H9 (cell line): ENCODE results near the gene GABRG2. TPM values are rescaled to one million over a fixed set of nuclear protein-coding genes. Genes with fewer than 3 reads are reported as not detected.

ENCODE experiments used
- DNase-seq: peaks from one replicate; pipeline ENCODE4 v3.0.0-alpha.2; 2017
- H2AFZ ChIP-seq: one replicate; pipeline ENCODE4 v1.6.1; 2013; ENCODE audit warnings: mild to moderate bottlenecking, low read length, control low read depth, moderate library complexity
- H2AK5ac ChIP-seq: 2 replicates; pipeline ENCODE4 v1.6.1; 2013; ENCODE audit warnings: low read length, control low read depth, mixed read lengths; ENCODE audit not compliant: insufficient read length
- H2BK120ac ChIP-seq: one replicate; pipeline ENCODE4 v1.6.1; 2013; ENCODE audit warnings: low read depth, mild to moderate bottlenecking, low read length, control low read depth, inconsistent platforms; ENCODE audit not compliant: poor library complexity, severe bottlenecking
- H2BK12ac ChIP-seq: 2 replicates; pipeline ENCODE4 v1.6.1; 2013; ENCODE audit warnings: low read length, control low read depth, mixed read lengths, low read depth; ENCODE audit not compliant: insufficient read length
- H2BK15ac ChIP-seq: 2 replicates; pipeline ENCODE4 v1.6.1; 2013; ENCODE audit warnings: low read depth, low read length, control low read depth
- H2BK20ac ChIP-seq: one replicate; pipeline ENCODE4 v1.6.1; 2013; ENCODE audit warnings: low read depth, mild to moderate bottlenecking, low read length, control low read depth, inconsistent platforms; ENCODE audit not compliant: poor library complexity, severe bottlenecking
- H2BK5ac ChIP-seq: 2 replicates; pipeline ENCODE4 v1.6.1; 2013; ENCODE audit warnings: low read length, control low read depth, mixed read lengths; ENCODE audit not compliant: insufficient read length
- H3K14ac ChIP-seq: 2 replicates; pipeline ENCODE4 v1.6.1; 2013; ENCODE audit warnings: low read length, control low read depth; ENCODE audit not compliant: insufficient read depth
- H3K18ac ChIP-seq: 2 replicates; pipeline ENCODE4 v1.6.1; 2013; ENCODE audit warnings: low read depth, mild to moderate bottlenecking, mixed read lengths, low read length, control low read depth; ENCODE audit not compliant: insufficient read length
- H3K23ac ChIP-seq: 2 replicates; pipeline ENCODE4 v1.6.1; 2013; ENCODE audit warnings: low read length, control low read depth, mixed read lengths, low read depth; ENCODE audit not compliant: insufficient read length
- H3K23me2 ChIP-seq: 2 replicates; pipeline ENCODE4 v1.6.1; 2013; ENCODE audit warnings: low read depth, mild to moderate bottlenecking, mixed read lengths, low read length, control low read depth; ENCODE audit not compliant: insufficient read length, poor library complexity, severe bottlenecking
- H3K27ac ChIP-seq: 2 replicates; pipeline ENCODE4 v1.5.1; 2013; ENCODE audit warnings: low read length, control low read depth, mixed read lengths, low read depth; ENCODE audit not compliant: insufficient read length
- H3K27me3 ChIP-seq: 2 replicates; pipeline ENCODE4 v1.6.1; 2013; ENCODE audit warnings: low read length, control low read depth, inconsistent platforms; ENCODE audit not compliant: insufficient read depth
- H3K4ac ChIP-seq: 2 replicates; pipeline ENCODE4 v1.6.1; 2013; ENCODE audit warnings: low read depth, mild to moderate bottlenecking, control low read depth, inconsistent platforms, low read length, moderate library complexity
- H3K4me1 ChIP-seq: 2 replicates; pipeline ENCODE4 v1.6.1; 2013; ENCODE audit warnings: low read length, control low read depth, inconsistent platforms; ENCODE audit not compliant: insufficient read depth
- H3K4me2 ChIP-seq: 2 replicates; pipeline ENCODE4 v1.6.1; 2013; ENCODE audit warnings: low read length, control low read depth, mixed read lengths; ENCODE audit not compliant: insufficient read length, insufficient read depth
- H3K56ac ChIP-seq: 2 replicates; pipeline ENCODE4 v1.6.1; 2013; ENCODE audit warnings: low read depth, mild to moderate bottlenecking, mixed read lengths, low read length, control low read depth; ENCODE audit not compliant: insufficient read length
- H3K79me1 ChIP-seq: 2 replicates; pipeline ENCODE4 v1.6.1; 2013; ENCODE audit warnings: low read depth, mild to moderate bottlenecking, moderate library complexity, low read length, control low read depth, inconsistent platforms; ENCODE audit not compliant: insufficient read depth, poor library complexity, severe bottlenecking
- H3K79me2 ChIP-seq: 2 replicates; pipeline ENCODE4 v1.6.1; 2013; ENCODE audit warnings: low read length, control low read depth, inconsistent platforms; ENCODE audit not compliant: insufficient read depth
- H3K9ac ChIP-seq: 2 replicates; pipeline ENCODE4 v1.6.1; 2013; ENCODE audit warnings: low read length, control low read depth, mixed read lengths; ENCODE audit not compliant: insufficient read length; ENCODE audit errors: extremely low read depth
- H3K9me3 ChIP-seq: one replicate; pipeline ENCODE4 v1.6.1; 2013; ENCODE audit warnings: low read depth, low read length, inconsistent platforms; ENCODE audit not compliant: control insufficient read depth
- H3T11ph ChIP-seq: one replicate; pipeline ENCODE4 v1.6.1; 2013; ENCODE audit warnings: mild to moderate bottlenecking, low read length, control low read depth, inconsistent platforms
- H4K20me1 ChIP-seq: one replicate; pipeline ENCODE4 v1.6.1; 2013; ENCODE audit not compliant: control insufficient read depth, insufficient read length, insufficient read depth
- H4K5ac ChIP-seq: 2 replicates; pipeline ENCODE4 v1.6.1; 2013; ENCODE audit warnings: low read depth, mild to moderate bottlenecking, mixed read lengths, low read length, control low read depth; ENCODE audit not compliant: insufficient read length
- H4K8ac ChIP-seq: replicated peaks from 2 replicates; pipeline ENCODE4 v1.6.1; 2013; ENCODE audit warnings: low read length, control low read depth, mixed read lengths, low read depth; ENCODE audit not compliant: insufficient read length
- H4K91ac ChIP-seq: 2 replicates; pipeline ENCODE4 v1.6.1; 2013; ENCODE audit warnings: low read depth, mild to moderate bottlenecking, moderate library complexity, mixed read lengths, low read length, control low read depth; ENCODE audit not compliant: insufficient read length
- H3K27ac Mint-ChIP-seq, 3 experiments: 2 replicates in 2 of 3; 3 replicates in 1 of 3; pipeline ENCODE4 v1.8.0; 2020 to 2021; ENCODE audit warnings: mixed read lengths in 3 of 3, mild to moderate bottlenecking in 1 of 3, moderate library complexity in 1 of 3
- H3K27me3 Mint-ChIP-seq: 2 replicates; pipeline ENCODE4 v1.8.0; 2021; ENCODE audit warnings: low read depth, mild to moderate bottlenecking, moderate library complexity, mixed read lengths
- H3K36me3 Mint-ChIP-seq, 3 experiments: 2 replicates in 2 of 3; 3 replicates in 1 of 3; pipeline ENCODE4 v1.8.0; 2020 to 2021; ENCODE audit warnings: low read depth in 3 of 3, mixed read lengths in 3 of 3; ENCODE audit not compliant: insufficient read depth in 1 of 3
- H3K4me1 Mint-ChIP-seq, 2 experiments: 2 replicates each; pipeline ENCODE4 v1.8.0; 2020; ENCODE audit warnings: mixed read lengths in 2 of 2
- H3K4me3 Mint-ChIP-seq, 2 experiments: 2 replicates in 1 of 2; 3 replicates in 1 of 2; pipeline ENCODE4 v1.8.0; 2020 to 2021; ENCODE audit warnings: mild to moderate bottlenecking in 2 of 2, mixed read lengths in 2 of 2, moderate library complexity in 1 of 2
- H3K9me3 Mint-ChIP-seq, 2 experiments: 2 replicates in 1 of 2; 3 replicates in 1 of 2; pipeline ENCODE4 v1.8.0; 2020; ENCODE audit warnings: mild to moderate bottlenecking in 2 of 2, mixed read lengths in 2 of 2, moderate library complexity in 1 of 2
- CTCF ChIP-seq: fragments of 200-600 bp; sonication (generic); conservative IDR thresholded peaks from 3 replicates; pipeline ENCODE4 v1.8.0; 2021; ENCODE audit warnings: antibody characterized with exemption, mild to moderate bottlenecking
- WGBS: extraction: QIAGEN DNeasy Blood & Tissue Kit; methylation state at CpG from one replicate; pipeline ENCODE4 v1.1.7; 2013; ENCODE audit warnings: missing lambda C conversion rate, low lambda C conversion rate, mixed read lengths; ENCODE audit not compliant: insufficient read length; ENCODE audit errors: extremely low coverage; 5-methylcytosine and 5-hydroxymethylcytosine counted together
- total RNA-seq: library from RNA; stranded (reverse); gene quantifications from 2 replicates; pipeline ENCODE4 v1.2.1, GENCODE V29; 2021

Gene GABRG2
- total RNA-seq, 1 experiment from 2014 or later, result 0.98 TPM

GRCh38 chr5:162187371-162187770 is 119.8 kb downstream of the GABRG2 start:
- no peak overlapping the region for H2BK12ac ChIP-seq

More at GRCh38 chr5:162187371-162187770, 119.8 kb downstream of the GABRG2 start:
- Histone ChIP-seq H2BK20ac (no peak overlapping the region), H3K4me1 (no peaks in the 10 kb centered on the region), H3K79me1 (no peaks in the 10 kb centered on the region), H3K4ac (no peak overlapping the region), H3K14ac (no peak overlapping the region), H3K27me3 (no peaks in the 10 kb centered on the region), H3K18ac (no peak overlapping the region), H3K9ac (no peak overlapping the region), H3K27ac (no peak overlapping the region), H2AFZ (no peak overlapping the region), H4K5ac (no peak overlapping the region), H3K56ac (no peak overlapping the region), H3T11ph (no peak overlapping the region), H4K8ac (no peak overlapping the region), H3K9me3 (no peaks in the 10 kb centered on the region), H2AK5ac (no peak overlapping the region), H3K23ac (no peak overlapping the region), H2BK5ac (no peak overlapping the region), H4K20me1 (no peaks in the 10 kb centered on the region), H3K4me2 (no peak overlapping the region), H2BK15ac (no peak overlapping the region), H4K91ac (no peak overlapping the region), H3K79me2 (no peaks in the 10 kb centered on the region), H2BK120ac (no peak overlapping the region), H3K23me2 (no peaks in the 10 kb centered on the region)
- no peak overlapping the region for H3K4me3 Mint-ChIP-seq
- WGBS, result no CpG with 5 or more reads among the region's 1 CpG
- H3K27me3 Mint-ChIP-seq, result no peaks in the 10 kb centered on the region
- no peak overlapping the region for H3K27ac Mint-ChIP-seq
- H3K9me3 Mint-ChIP-seq, result peaks cover 0 to 5% of the 10 kb centered on the region in 2 experiments; a peak in 1 of 5 replicates
- H3K4me1 Mint-ChIP-seq, result peaks cover 0 to 1% of the 10 kb centered on the region in 2 experiments; a peak in 1 of 4 replicates
- no peaks in the 10 kb centered on the region; a peak in 1 of 7 replicates for H3K36me3 Mint-ChIP-seq
- no peak for DNase-seq
- TF ChIP-seq CTCF, result no peak
